ENCODE data around the gene PKP3. TPM values are rescaled to one million over a fixed set of nuclear protein-coding genes. Genes with fewer than 3 reads are reported as not detected.

PKP3 gene
- total and polyA plus RNA-seq, 12 donors: 0.13 to 3.0 (median 0.72) TPM

DNA sequence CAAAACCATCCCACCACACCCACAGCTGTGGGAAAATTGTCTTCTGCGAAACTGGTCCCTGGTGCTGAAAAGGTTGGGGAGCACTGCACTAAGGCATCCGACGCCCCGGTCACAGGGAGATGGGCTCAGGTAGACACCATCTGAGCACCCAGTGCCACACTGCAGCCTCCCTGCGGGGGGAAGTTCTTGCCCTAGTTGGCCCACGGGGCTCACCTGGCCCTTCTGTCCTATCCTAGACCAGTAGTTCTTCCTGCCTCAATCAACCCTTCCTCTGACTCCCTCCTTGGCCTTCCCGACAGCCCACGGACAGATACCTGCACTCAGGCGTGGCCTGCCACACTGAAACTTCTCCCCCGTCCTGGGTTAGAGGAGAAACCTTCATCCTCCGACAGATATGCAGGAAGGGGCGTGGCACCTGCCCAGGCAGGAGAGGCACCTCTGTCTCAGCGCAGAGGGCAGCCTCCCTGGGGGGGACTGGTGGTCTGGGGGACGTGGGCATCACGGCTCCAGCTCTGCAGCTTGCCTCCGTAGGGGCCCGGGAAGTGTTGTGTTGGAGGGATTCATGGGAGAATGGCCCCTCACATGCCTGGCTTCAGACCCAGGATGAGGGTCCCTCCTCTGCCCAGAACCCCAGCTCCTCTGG, 43.3 kb downstream of the PKP3 start:
- Histone ChIP-seq H3K27ac (no peak overlapping the region), H3K4me1 (peaks cover 0 to 7% (median 0%) of the 10 kb centered on the region in 9 donors), H3K27me3 (peaks cover 4 to 45% (median 27%) of the 10 kb centered on the region in 7 donors), H3K36me3 (no peaks in the 10 kb centered on the region), H3K9me3 (no peaks in the 10 kb centered on the region), H3K4me3 (no peak overlapping the region)
- 79 to 86% methylated on average over 17 of the region's 17 CpGs for WGBS, 2 donors
- no peak for ATAC-seq
- TF ChIP-seq CTCF (IDR thresholded peaks at IDR 0.05): no peak
- DNase-seq: peak in 1 of 2 donors; percentile 14
- intact Hi-C loops (cut with DNase I): no loop called here

- intact Hi-C loops (cut with DNase I): no loop called here
- ATAC-seq (no peak), DNase-seq (peak in 1 of 2 donors; percentile 9)
- Histone ChIP-seq H3K9me3 (no peaks in the 10 kb centered on the region), H3K4me1 (peaks cover 0 to 7% (median 0%) of the 10 kb centered on the region in 9 donors), H3K4me3 (no peak overlapping the region), H3K27ac (no peak overlapping the region), H3K36me3 (no peaks in the 10 kb centered on the region), H3K27me3 (peaks cover 4 to 53% (median 31%) of the 10 kb centered on the region in 7 donors)
- WGBS, 2 donors: 85 to 86% methylated on average over 20 to 21 of the region's 21 CpGs
- no peak for TF ChIP-seq CTCF (IDR thresholded peaks at IDR 0.05)
Measured at GRCh38 chr11:438101-438844, 44.3 kb downstream of the PKP3 start.

DNA sequence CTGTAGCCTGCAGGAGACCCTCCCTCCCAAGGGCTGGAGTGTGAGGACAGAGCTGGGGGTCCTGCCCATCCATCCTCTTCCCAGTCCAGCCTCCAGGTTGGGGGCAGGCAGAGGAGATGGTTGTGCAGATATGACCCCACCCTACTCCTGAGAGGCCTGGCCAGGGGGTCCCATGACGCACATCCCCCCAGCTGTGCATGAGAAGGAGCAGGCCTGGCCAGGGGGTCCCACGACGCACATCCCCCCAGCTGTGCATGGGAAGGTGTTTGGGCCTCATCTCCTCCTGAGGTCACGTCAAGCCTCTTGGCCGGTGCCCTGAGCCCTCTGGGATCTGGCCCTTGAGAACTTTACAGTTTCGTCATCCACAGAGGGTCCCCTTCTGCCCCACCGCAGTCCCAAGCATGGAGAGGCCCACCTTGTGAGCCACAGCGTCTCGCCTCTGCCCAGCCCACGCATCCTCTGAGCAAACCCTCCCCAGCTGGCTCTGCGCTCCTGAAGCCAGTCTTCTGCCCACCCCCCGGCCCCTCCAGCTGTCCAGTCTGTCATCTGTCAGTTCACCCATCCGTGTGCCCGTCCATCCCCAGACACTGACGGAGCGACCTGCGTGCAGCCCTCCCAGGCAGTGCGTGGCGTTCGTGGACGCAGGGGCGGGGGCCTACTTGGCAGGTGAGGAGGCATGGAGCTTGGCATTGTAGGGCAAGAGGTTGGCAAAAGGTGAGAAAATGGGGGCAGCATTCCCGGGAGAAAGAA, 45.5 kb downstream of the PKP3 start:
- ATAC-seq (no peak), DNase-seq (no peak)
- Histone ChIP-seq H3K9me3 (no peaks in the 10 kb centered on the region), H3K27me3 (peaks cover 4 to 55% (median 32%) of the 10 kb centered on the region in 7 donors), H3K4me3 (no peak overlapping the region), H3K27ac (no peak overlapping the region), H3K36me3 (no peaks in the 10 kb centered on the region), H3K4me1 (peaks cover 0 to 10% (median 2%) of the 10 kb centered on the region in 9 donors)
- TF ChIP-seq CTCF (IDR thresholded peaks at IDR 0.05): no peak
- intact Hi-C loops (cut with DNase I): loop anchor here in 1 of 10 donors (10.0 kb wide), 1 partner anchor 75 kb away; the partner anchor contains the start of gene B4GALNT4
- 79 to 83% methylated on average over 23 of the region's 23 CpGs for WGBS, 2 donors

Measured in heart right ventricle (tissue), 16 donors.